ENCODE measurements around the gene FGD4. TPM values are rescaled to one million over a fixed set of nuclear protein-coding genes. Genes with fewer than 3 reads are reported as not detected.

Gene FGD4
- total RNA-seq, 1 experiment from 2014 or later: 54.3 TPM

GRCh38 chr12:32476446-32476845 is 77.1 kb downstream of the FGD4 start:
- H3K18ac ChIP-seq (ENCODE audit: insufficient read length, low read depth, low read length): no peak overlapping the region
- no peak overlapping the region for H2BK12ac ChIP-seq (ENCODE audit: insufficient read length, low read depth, low read length)
- H3K56ac ChIP-seq (ENCODE audit: insufficient read length, low read depth, low read length): no peak overlapping the region
- no peak overlapping the region for H3K27ac ChIP-seq (ENCODE audit: insufficient read length, low read depth, low read length)
- H4K5ac ChIP-seq (ENCODE audit: insufficient read length, low read depth, low read length): no peak overlapping the region
- no peak overlapping the region for H2BK15ac ChIP-seq (ENCODE audit: low read depth, low read length)
- H2BK120ac ChIP-seq (ENCODE audit: low read depth, low read length, poor library complexity, severe bottlenecking): no peak overlapping the region
- no peak overlapping the region for H3K4ac ChIP-seq (ENCODE audit: low read depth, low read length)
- H4K8ac ChIP-seq (replicated peaks; ENCODE audit: insufficient read length, low read depth, low read length): no peak overlapping the region
- peaks cover 15 to 18% of the 10 kb centered on the region in 2 experiments for H3K4me1 Mint-ChIP-seq
- no peaks in the 10 kb centered on the region; a peak in 2 of 5 replicates for H3K9me3 Mint-ChIP-seq
- no peaks in the 10 kb centered on the region for H3K23me2 ChIP-seq (ENCODE audit: insufficient read length, low read depth, low read length, poor library complexity, severe bottlenecking)
- no peak overlapping the region for H2BK5ac ChIP-seq (ENCODE audit: insufficient read length, low read length)
- no peak overlapping the region for H3K4me2 ChIP-seq (ENCODE audit: insufficient read depth, insufficient read length, low read length)
- no peak for DNase-seq
- H3K79me2 ChIP-seq (ENCODE audit: insufficient read depth, low read length): peaks cover 1% of the 10 kb centered on the region; the same call in 1 of the 2 replicates
- H3K9me3 ChIP-seq (ENCODE audit: control insufficient read depth, low read depth, low read length): no peaks in the 10 kb centered on the region
- H3K36me3 Mint-ChIP-seq (ENCODE audit: insufficient read depth in 1 of 3, low read depth in 3 of 3): peaks cover 22 to 67% (median 41%) of the 10 kb centered on the region in 3 experiments
- H2AFZ ChIP-seq (ENCODE audit: low read length): no peak overlapping the region
- H4K20me1 ChIP-seq (ENCODE audit: control insufficient read depth, insufficient read depth, insufficient read length): no peaks in the 10 kb centered on the region
- H3K27me3 ChIP-seq (ENCODE audit: insufficient read depth, low read length): no peaks in the 10 kb centered on the region
- no peak overlapping the region for H2BK20ac ChIP-seq (ENCODE audit: low read depth, low read length, poor library complexity, severe bottlenecking)
- WGBS (ENCODE audit: extremely low coverage, insufficient read length, low lambda C conversion rate): no CpG with 5 or more reads among the region's 3 CpGs
- no peaks in the 10 kb centered on the region for H3K27me3 Mint-ChIP-seq (ENCODE audit: low read depth)
- H4K91ac ChIP-seq (ENCODE audit: insufficient read length, low read depth, low read length): no peak overlapping the region
- H3K4me3 Mint-ChIP-seq: no peak overlapping the region
- H3K27ac Mint-ChIP-seq: peak overlapping the region in 1 of 3 experiments; percentile 71; a peak in 2 of 7 replicates
- H3K4me1 ChIP-seq (ENCODE audit: insufficient read depth, low read length): no peaks in the 10 kb centered on the region; the same call in 1 of the 2 replicates
- no peak overlapping the region for H2AK5ac ChIP-seq (ENCODE audit: insufficient read length, low read length)
- no peak overlapping the region for H3K23ac ChIP-seq (ENCODE audit: insufficient read length, low read depth, low read length)
- no peak overlapping the region for H3K14ac ChIP-seq (ENCODE audit: insufficient read depth, low read length)
- no peak overlapping the region for H3K9ac ChIP-seq (ENCODE audit: extremely low read depth, insufficient read length, low read length)
- H3K79me1 ChIP-seq (ENCODE audit: insufficient read depth, low read depth, low read length, poor library complexity, severe bottlenecking): peaks cover 8% of the 10 kb centered on the region
- no peak overlapping the region for H3T11ph ChIP-seq (ENCODE audit: low read length)
- TF ChIP-seq CTCF (conservative IDR thresholded peaks at IDR 0.05): no peak
